Neural progenitor cell (in vitro differentiated cells): Measurements from ENCODE around the gene CEBPB.

Experiments used
- CTCF ChIP-seq: fragments of 200-600 bp; sonication (generic); IDR thresholded peaks from 2 replicates; pipeline ENCODE4 v1.5.1; 2017; ENCODE audit warnings: antibody characterized with exemption, mild to moderate bottlenecking
- EZH2 ChIP-seq: fragments of 200-600 bp; sonication (generic); IDR thresholded peaks from 2 replicates; pipeline ENCODE4 v1.6.1; 2017; ENCODE audit warnings: antibody characterized with exemption, mild to moderate bottlenecking, moderate library complexity

GRCh38 chr20:50191065-50191543 lies 474 bp downstream of the CEBPB start:
- TF ChIP-seq CTCF (no peak), EZH2 (no peak)
